Common myeloid progenitor, CD34-positive (primary cell): ENCODE measurements around the gene PPP1R3G.
"Not testable (repeated sequence)": the region's sequence is repeated elsewhere in the genome, so short reads cannot be mapped to it uniquely, and the experiment has no call there.

ENCODE experiments used
- CTCF ChIA-PET: fragments of 350-600 bp; sonication (Branson Sonifier 250); formaldehyde crosslinking; loops from one replicate; lab custom pipeline; 2021; ENCODE audit warnings: antibody characterized with exemption; lab: Charles Lee
- POLR2A ChIA-PET: fragments of 350-600 bp; sonication (Branson Sonifier 250); formaldehyde crosslinking; loops from one replicate; lab custom pipeline; 2021; ENCODE audit warnings: antibody characterized with exemption; lab: Charles Lee
- DNase-seq, 3 donors: peaks; one replicate each; pipeline versions ENCODE4 v3.0.0 to v3.0.0-alpha.2; 2013
- H3K27ac ChIP-seq, 2 experiments: 1 replicate in 1 of 2; 2 replicates in 1 of 2; pipeline ENCODE4 v1.7.0; 2013; ENCODE audit warnings: inconsistent platforms in 2 of 2, low read length in 2 of 2, mild to moderate bottlenecking in 2 of 2, low read depth in 1 of 2, moderate library complexity in 1 of 2; ENCODE audit not compliant: severe bottlenecking in 2 of 2, insufficient read depth in 1 of 2, poor library complexity in 1 of 2
- H3K27me3 ChIP-seq, 5 experiments: replicated peaks in 2 of 5; 1 replicate in 3 of 5; 2 replicates in 2 of 5; pipeline versions ENCODE4 v1.6.1 to v1.7.0; 2013; ENCODE audit warnings: low read length in 4 of 5, mild to moderate bottlenecking in 2 of 5, moderate library complexity in 2 of 5, inconsistent platforms in 1 of 5; ENCODE audit not compliant: insufficient read depth in 5 of 5, control insufficient read depth in 4 of 5
- H3K36me3 ChIP-seq, 4 experiments: 1 replicate in 2 of 4; 2 replicates in 2 of 4; pipeline versions ENCODE4 v1.6.1 to v1.7.0; 2013; ENCODE audit warnings: low read length in 3 of 4, control low read depth in 1 of 4, mild to moderate bottlenecking in 1 of 4; ENCODE audit not compliant: control insufficient read depth in 4 of 4, insufficient read depth in 4 of 4
- H3K4me1 ChIP-seq, 4 experiments: 1 replicate in 3 of 4; 2 replicates in 1 of 4; pipeline versions ENCODE4 v1.6.1 to v1.7.1; 2013; ENCODE audit warnings: low read length in 3 of 4, mild to moderate bottlenecking in 3 of 4, control low read depth in 1 of 4, inconsistent platforms in 1 of 4, moderate library complexity in 1 of 4; ENCODE audit not compliant: control insufficient read depth in 4 of 4, insufficient read depth in 4 of 4; ENCODE audit errors: control extremely low read depth in 1 of 4
- H3K4me3 ChIP-seq, 7 experiments: 1 replicate in 4 of 7; 2 replicates in 3 of 7; pipeline versions ENCODE4 v1.5.1 to v1.7.0; 2013; ENCODE audit warnings: mild to moderate bottlenecking in 7 of 7, low read length in 6 of 7, moderate library complexity in 6 of 7, inconsistent platforms in 2 of 7, low read depth in 2 of 7, control low read depth in 1 of 7; ENCODE audit not compliant: insufficient read depth in 4 of 7, control insufficient read depth in 1 of 7; ENCODE audit errors: extremely low read depth in 1 of 7
- H3K9me3 ChIP-seq, 5 experiments: 1 replicate in 4 of 5; 2 replicates in 1 of 5; pipeline versions ENCODE4 v1.6.1 to v1.7.1; 2013; ENCODE audit warnings: low read length in 4 of 5, mild to moderate bottlenecking in 2 of 5, inconsistent platforms in 1 of 5, low read depth in 1 of 5, moderate library complexity in 1 of 5; ENCODE audit not compliant: control insufficient read depth in 4 of 5, insufficient read depth in 2 of 5; ENCODE audit errors: control extremely low read depth in 1 of 5
- WGBS: methylation state at CpG from one replicate; pipeline ENCODE4 v1.1.5; 2013; ENCODE audit not compliant: insufficient coverage; 5-methylcytosine and 5-hydroxymethylcytosine counted together

The PPP1R3G gene

DNA sequence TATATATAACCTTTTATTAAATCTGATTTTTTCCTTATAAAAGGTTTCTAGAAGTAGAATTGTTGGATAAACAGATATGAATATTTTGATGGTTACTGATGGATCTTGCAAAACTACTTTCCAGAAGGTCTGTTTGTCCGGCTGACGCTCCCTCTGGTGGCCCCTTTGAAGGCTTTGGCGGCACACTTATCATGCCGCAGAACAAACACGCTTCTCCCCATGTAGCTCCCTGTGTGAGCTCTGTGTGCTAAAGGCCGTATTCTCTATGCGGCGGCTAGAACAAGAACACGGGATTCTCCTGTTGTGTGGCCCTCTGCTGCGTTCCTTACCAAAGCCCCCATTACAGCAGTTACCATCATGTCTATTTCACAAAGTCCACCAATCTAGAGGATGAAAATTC is 30.0 kb downstream of the PPP1R3G start:
- 96% methylated on average over 10 of the region's 10 CpGs for WGBS
- no peaks in the 10 kb centered on the region for H3K27me3 ChIP-seq
- no peak overlapping the region for H3K27ac ChIP-seq
- H3K9me3 ChIP-seq, result no peaks in the 10 kb centered on the region
- peaks cover 0 to 7% (median 4%) of the 10 kb centered on the region in 4 experiments for H3K36me3 ChIP-seq
- no peak for DNase-seq
- ChIA-PET POLR2A (no interaction called here), CTCF (no interaction called here)
- no peaks in the 10 kb centered on the region for H3K4me1 ChIP-seq
- no peak overlapping the region for H3K4me3 ChIP-seq

DNA sequence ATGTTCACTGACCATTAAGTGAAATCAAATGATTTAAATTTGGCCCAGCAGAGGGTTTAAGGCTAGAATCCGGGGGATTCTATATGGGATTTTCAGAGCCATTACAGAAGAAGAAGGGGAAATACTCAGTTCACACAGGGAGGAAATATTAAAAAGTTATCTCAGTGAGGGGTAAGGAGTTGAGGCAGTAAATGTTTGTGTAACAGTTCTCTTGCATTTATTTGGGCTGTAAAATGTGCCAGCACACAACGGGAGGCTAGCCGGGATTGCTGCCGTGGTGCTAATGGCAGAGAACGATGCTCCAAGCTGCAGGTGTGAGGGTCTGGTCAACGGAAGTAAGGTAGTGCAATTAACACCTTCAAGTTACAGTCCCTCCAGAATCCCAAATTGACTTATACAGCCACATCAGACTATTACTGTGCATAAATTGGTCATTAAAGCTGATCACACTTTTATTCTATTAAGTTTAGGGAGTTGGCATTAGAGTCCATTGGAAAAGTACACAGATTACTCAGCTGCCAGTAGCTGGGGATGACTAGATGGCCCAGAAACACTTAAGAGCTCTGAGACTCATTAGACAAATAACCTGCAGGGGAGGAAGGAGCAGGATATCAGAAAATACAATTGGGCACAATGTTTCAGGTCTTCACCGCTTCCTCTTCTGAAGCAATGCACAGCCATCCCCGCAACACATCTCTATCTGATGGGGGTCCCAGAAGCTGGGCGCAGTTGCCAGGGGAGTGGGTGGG is 31.3 kb downstream of the PPP1R3G start:
- peaks cover 0 to 3% (median 2%) of the 10 kb centered on the region in 4 experiments for H3K36me3 ChIP-seq
- no peak for DNase-seq
- 93% methylated on average over 3 of the region's 9 CpGs for WGBS
- ChIA-PET POLR2A (no interaction called here), CTCF (no interaction called here)
- no peak overlapping the region for H3K27ac ChIP-seq
- no peaks in the 10 kb centered on the region for H3K4me1 ChIP-seq
- H3K27me3 ChIP-seq, result no peaks in the 10 kb centered on the region
- H3K9me3 ChIP-seq, result no peaks in the 10 kb centered on the region
- H3K4me3 ChIP-seq, result no peak overlapping the region

DNA sequence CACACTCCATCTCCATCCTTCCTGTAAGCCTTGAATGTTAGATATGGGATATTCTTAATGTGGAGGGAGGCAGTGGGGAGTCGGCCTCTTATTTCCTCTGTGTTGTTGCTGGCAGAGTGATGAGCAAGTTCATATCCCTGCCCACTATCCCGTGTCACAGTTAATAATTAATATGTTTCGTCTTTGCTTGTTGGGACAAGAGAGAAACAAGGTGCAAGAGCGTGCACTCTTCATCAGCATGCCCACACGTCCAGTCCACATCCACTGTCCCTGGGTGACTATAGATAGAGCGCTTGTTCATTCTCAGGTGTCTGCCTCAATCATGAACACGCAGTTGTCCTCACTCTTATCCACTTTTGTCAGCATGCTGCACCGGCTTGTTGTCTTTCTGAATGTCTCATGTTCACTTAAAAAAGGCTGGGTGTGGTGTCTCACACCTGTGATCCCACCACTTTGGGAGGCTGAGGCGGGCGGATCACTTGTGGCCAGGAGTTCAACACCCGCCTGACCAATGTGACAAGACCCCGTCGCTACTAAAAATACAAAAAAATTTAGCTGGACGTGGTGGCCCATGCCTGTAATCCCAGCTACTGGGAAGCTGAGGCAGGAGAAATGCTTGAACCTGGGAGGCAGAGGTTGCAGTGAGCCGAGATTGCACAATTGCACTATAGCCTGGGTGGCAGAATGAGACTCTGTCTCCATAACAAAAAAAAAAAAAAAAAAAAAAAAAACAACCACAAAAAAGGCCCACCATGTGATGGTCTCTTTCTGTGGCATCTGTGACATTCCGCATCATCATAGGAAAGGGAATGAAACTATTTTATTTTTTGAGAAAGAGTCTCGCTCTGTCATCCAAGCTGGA is 34.2 kb downstream of the PPP1R3G start:
- no peak for DNase-seq
- POLR2A ChIA-PET, result no interaction called here
- 95% methylated on average over 12 of the region's 17 CpGs for WGBS

DNA sequence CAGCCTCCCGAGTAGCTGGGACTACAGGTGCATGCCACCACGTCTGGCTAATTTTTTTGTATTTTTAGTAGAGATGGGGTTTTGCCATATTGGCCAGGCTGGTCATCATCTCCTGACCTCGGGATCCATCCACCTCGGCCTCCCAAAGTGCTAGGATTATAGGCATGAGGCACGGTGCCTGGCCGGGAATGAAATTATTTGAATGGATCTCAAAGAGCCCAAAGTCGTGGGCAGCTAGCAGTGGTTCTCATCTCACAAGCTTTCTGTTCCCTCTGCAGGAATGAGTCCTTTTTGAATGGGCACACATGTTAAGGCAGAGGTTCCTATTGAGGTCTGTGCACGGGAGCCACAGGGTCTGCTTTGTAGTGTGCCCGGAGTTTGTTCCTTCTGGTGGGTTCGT is 34.9 kb downstream of the PPP1R3G start:
- DNase-seq, result no peak
- 94% methylated on average over 8 of the region's 10 CpGs for WGBS
- Histone ChIP-seq H3K9me3 (no peaks in the 10 kb centered on the region), H3K4me3 (no peak overlapping the region), H3K4me1 (no peaks in the 10 kb centered on the region), H3K36me3 (no peaks in the 10 kb centered on the region), H3K27me3 (no peaks in the 10 kb centered on the region), H3K27ac (no peak overlapping the region)
- CTCF ChIA-PET, result interaction anchor here (0.8 kb wide), 1 partner anchor 18 kb away, joined by 3 read pairs; no protein-coding TSS in a partner anchor
- POLR2A ChIA-PET, result no interaction called here

More for the DNA sequence above, 34.2 kb downstream of the PPP1R3G start:
- CTCF ChIA-PET, result interaction anchor here (0.6 to 0.8 kb wide), 2 partner anchors 18 to 117 kb away, joined by 3 read pairs; no protein-coding TSS in a partner anchor
- H3K27ac ChIP-seq, result no peak overlapping the region
- H3K9me3 ChIP-seq, result no peaks in the 10 kb centered on the region
- no peaks in the 10 kb centered on the region for H3K4me1 ChIP-seq
- H3K36me3 ChIP-seq, result no peaks in the 10 kb centered on the region
- no peak overlapping the region for H3K4me3 ChIP-seq
- H3K27me3 ChIP-seq, result no peaks in the 10 kb centered on the region

DNA sequence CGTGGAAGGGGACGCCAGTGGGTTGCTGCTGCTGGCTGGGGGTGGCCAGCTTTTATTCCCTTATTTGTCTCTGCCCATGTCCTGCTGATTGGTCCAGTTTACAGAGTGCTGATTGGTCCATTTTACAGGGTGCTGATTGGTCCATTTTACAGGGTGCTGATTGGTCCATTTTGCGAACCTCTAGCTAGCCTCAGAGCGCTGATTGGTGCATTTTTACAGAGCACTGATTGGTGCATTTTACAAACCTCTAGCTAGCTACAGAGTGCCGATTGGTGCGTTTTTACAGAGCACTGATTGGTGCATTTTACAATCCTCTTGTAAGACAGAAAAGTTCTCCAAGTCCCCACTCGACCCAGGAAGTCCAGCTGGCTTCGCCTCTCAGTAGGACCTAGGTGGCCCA is 35.4 kb downstream of the PPP1R3G start:
- H3K36me3 ChIP-seq, H3K9me3 ChIP-seq, H3K27ac ChIP-seq, H3K4me3 ChIP-seq, POLR2A ChIA-PET, H3K4me1 ChIP-seq, H3K27me3 ChIP-seq, DNase-seq: not testable (repeated sequence)
- WGBS, result 94% methylated on average over 5 of the region's 8 CpGs
- CTCF ChIA-PET, result interaction anchor here (1.5 kb wide), 1 partner anchor 10 kb away, joined by 3 read pairs; no protein-coding TSS in a partner anchor

DNA sequence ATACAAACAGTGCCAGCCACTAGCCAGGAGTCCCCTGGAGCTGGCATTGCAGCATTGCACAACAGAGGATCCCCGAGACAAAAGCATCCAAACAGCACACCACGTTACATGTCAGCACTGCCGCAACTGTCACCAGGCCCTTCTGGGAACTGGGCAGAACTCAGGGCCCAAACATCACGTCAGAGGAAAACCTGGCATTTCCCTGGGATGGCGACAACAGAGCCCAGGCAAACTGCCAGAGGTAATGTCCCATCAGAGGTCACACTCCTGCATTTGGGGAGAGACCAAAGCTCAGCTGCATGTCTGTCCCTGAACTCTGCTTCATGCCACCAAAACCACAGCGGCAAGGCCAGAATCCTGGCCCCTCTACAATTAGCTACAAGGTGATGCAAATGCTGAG is 36.3 kb downstream of the PPP1R3G start:
- no peak for DNase-seq
- Histone ChIP-seq H3K9me3 (no peaks in the 10 kb centered on the region), H3K4me1 (no peaks in the 10 kb centered on the region), H3K4me3 (no peak overlapping the region), H3K27me3 (no peaks in the 10 kb centered on the region), H3K36me3 (no peaks in the 10 kb centered on the region), H3K27ac (no peak overlapping the region)
- POLR2A ChIA-PET, result no interaction called here
- CTCF ChIA-PET, result interaction anchor here (1.5 kb wide), 1 partner anchor 11 kb away, joined by 3 read pairs; no protein-coding TSS in a partner anchor
- 82% methylated on average over 6 of the region's 6 CpGs for WGBS

DNA sequence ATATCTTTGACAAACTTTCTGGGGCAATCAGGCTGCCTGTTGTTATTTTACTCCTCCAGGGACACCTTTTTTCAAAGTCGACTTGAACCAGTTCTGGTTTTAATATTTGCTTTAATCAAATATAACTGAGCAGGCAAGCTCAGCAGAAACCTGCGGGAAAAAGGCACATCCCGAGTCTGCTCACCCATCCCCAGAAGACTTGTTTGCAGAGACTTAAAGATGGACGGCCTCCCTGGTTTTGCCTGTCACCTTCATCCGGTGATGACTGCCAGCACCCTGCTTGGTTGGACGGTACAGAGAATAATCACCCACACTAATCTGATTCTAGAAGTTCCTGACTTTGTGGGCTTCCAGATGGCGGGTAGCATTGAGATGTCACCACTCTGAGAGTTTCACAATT is 36.8 kb downstream of the PPP1R3G start:
- ChIA-PET POLR2A (no interaction called here), CTCF (interaction anchor here (1.5 kb wide), 1 partner anchor 11 kb away, joined by 3 read pairs; no protein-coding TSS in a partner anchor)
- no peak overlapping the region for H3K4me3 ChIP-seq
- H3K27me3 ChIP-seq, result no peaks in the 10 kb centered on the region
- DNase-seq, result no peak
- no peaks in the 10 kb centered on the region for H3K4me1 ChIP-seq
- 88% methylated on average over 6 of the region's 7 CpGs for WGBS
- no peaks in the 10 kb centered on the region for H3K9me3 ChIP-seq
- H3K27ac ChIP-seq, result no peak overlapping the region
- no peaks in the 10 kb centered on the region for H3K36me3 ChIP-seq
